ENCODE results near the gene ARCN1. TPM values are rescaled to one million over a fixed set of nuclear protein-coding genes. Genes with fewer than 3 reads are reported as not detected.

ARCN1 gene
- total RNA-seq (2014; rRNA removed; shearing (Covaris generic)) (51.0 and 55.2 TPM in 2 replicates), total RNA-seq (2022) (98.9 and 101 TPM in 2 replicates), Bru-seq, nascent RNA (percentile 88 among the genes with signal in this experiment), BruChase-seq, experiment 1, labeled RNA remaining after a 6-hour chase (percentile 89 among the genes with signal in this experiment), BruChase-seq, experiment 2, labeled RNA remaining after a 2-hour chase (percentile 97 among the genes with signal in this experiment)
- long read RNA-seq, full-length matches to known transcripts: 145 of 172 reads
- long read RNA-seq, partial matches to known transcripts: 7 of 172 reads
- long read RNA-seq, other reads (novel, unspliced or antisense): 20 of 172 reads

DNA sequence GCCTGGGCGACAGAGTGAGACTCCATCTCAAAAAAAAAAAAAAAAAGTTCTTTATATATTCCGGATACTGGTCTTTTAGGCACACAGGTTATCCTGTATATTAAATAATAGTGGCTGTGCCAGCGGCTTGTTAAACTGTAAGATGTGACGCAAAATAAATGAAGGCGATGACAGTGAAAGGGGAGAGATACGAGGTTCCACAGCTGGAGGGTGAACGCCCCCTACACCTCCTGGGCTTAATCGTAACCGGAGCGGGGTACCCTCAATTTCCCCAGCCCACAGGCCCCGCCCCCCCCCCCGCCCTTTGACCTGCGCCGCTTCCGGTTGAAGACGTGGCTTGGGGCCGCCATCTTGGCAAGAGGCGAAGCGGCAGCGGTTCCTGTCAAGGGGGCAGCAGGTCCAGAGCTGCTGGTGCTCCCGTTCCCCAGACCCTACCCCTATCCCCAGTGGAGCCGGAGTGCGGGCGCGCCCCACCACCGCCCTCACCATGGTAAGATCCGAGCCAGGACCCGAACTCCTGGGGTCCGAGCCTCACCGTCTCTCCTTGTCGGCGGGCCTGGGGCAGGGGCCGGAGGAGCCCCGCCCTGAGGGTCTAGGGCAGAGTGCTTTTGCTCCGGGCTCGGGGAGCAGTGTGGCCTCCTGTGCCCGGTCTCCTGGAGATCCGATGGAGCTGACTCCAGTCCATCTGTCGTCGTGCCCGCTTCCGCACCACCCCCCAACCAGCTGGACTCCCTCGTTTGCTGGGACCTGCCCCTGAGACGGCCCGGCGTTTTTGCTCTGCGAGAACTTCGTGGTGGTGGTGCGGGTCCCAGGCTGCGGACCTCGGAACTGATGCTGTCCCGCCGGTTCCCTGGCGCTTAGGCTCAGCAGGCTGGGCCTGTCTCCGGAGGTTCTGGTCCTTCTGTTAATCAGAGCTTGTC lies at the start of gene ARCN1:
Gene ARCN1 (plus strand): TSS at position 349 of the 920 bp plus-strand sequence. CDS start 139 bp downstream, at position 488.
- BruUV-seq (replicated peaks): no TSS peak
- ChIA-PET POLR2A (interaction anchor here (0.5 to 1.7 kb wide), 10 partner anchors 11 to 556 kb away, joined by 3 to 6 read pairs (median 4); no protein-coding TSS in a partner anchor), CTCF (ENCODE audit: unreplicated experiment) (no interaction called here)
- H3K79me2 ChIP-seq (ENCODE audit: insufficient read depth, low read depth, low read length): peaks cover 58% of the 10 kb centered on the region
- TF ChIP-seq, protein P1, sequence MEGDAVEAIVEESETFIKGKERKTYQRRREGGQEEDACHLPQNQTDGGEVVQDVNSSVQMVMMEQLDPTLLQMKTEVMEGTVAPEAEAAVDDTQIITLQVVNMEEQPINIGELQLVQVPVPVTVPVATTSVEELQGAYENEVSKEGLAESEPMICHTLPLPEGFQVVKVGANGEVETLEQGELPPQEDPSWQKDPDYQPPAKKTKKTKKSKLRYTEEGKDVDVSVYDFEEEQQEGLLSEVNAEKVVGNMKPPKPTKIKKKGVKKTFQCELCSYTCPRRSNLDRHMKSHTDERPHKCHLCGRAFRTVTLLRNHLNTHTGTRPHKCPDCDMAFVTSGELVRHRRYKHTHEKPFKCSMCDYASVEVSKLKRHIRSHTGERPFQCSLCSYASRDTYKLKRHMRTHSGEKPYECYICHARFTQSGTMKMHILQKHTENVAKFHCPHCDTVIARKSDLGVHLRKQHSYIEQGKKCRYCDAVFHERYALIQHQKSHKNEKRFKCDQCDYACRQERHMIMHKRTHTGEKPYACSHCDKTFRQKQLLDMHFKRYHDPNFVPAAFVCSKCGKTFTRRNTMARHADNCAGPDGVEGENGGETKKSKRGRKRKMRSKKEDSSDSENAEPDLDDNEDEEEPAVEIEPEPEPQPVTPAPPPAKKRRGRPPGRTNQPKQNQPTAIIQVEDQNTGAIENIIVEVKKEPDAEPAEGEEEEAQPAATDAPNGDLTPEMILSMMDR (conservative IDR thresholded peaks at IDR 0.05; ENCODE audit: low read length): 0 out of 2 replicates have a peak, but pooled peaks have one; percentile 16
- TF ChIP-seq EZH2phosphoT487 (IDR thresholded peaks at IDR 0.05; ENCODE audit: borderline replicate concordance, low read depth, low read length): no peak
- H3K4me1 ChIP-seq (ENCODE audit: insufficient read depth, low read length, poor library complexity, severe bottlenecking): peaks cover 33% of the 10 kb centered on the region
- peak; percentile 90 for DNase-seq (ENCODE audit: low spot score)
- peak within 1 kb of the TSS; percentile 94 for H3K4me3 ChIP-seq (ENCODE audit: low read depth, low read length, poor library complexity, severe bottlenecking)
- H3K9me2 ChIP-seq (ENCODE audit: insufficient read depth, low read length): no peaks in the 10 kb centered on the region
- H3K36me3 ChIP-seq (ENCODE audit: insufficient read depth, low read length): peaks cover 11% of the 10 kb centered on the region; the same call in 1 of the 2 replicates
- H3K4me2 ChIP-seq (ENCODE audit: low read length): peak within 1 kb of the TSS; percentile 86
- no peaks in the 10 kb centered on the region for H3K9me3 ChIP-seq (ENCODE audit: low read length)
- H4K20me1 ChIP-seq (ENCODE audit: insufficient read depth, low read length): peaks cover 26% of the 10 kb centered on the region; the same call in 1 of the 2 replicates
- peak within 1 kb of the TSS; percentile 92 for H2AFZ ChIP-seq (ENCODE audit: low read length)
- intact Hi-C loops (cut with micrococcal nuclease; ENCODE audit: unreplicated experiment): loop anchor here (5.0 kb wide), 1 partner anchor 135 kb away; the partner anchor contains the start of gene KMT2A
- peak within 1 kb of the TSS; percentile 66 for H3K27ac ChIP-seq (ENCODE audit: low read depth, low read length, poor library complexity, severe bottlenecking)

DNA sequence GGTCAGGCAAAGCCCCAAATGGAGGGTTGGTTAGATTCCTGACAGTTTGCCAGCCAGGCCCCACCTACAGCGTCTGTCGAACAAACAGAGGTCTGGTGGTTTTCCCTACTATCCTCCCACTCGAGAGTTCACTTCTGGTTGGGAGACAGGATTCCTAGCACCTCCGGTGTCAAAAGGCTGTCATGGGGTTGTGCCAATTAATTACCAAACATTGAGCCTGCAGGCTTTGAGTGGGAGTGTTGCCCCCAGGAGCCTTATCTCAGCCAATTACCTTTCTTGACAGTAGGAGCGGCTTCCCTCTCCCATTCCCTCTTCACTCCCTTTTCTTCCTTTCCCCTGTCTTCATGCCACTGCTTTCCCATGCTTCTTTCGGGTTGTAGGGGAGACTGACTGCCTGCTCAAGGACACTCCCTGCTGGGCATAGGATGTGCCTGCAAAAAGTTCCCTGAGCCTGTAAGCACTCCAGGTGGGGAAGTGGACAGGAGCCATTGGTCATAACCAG lies 49.6 kb upstream of the ARCN1 start:
- Histone ChIP-seq H3K36me3 (ENCODE audit: insufficient read depth, low read length) (peaks cover 80% of the 10 kb centered on the region), H3K4me3 (ENCODE audit: low read depth, low read length, poor library complexity, severe bottlenecking) (no peak overlapping the region), H3K9me2 (ENCODE audit: insufficient read depth, low read length) (no peaks in the 10 kb centered on the region), H2AFZ (ENCODE audit: low read length) (no peak overlapping the region), H3K9me3 (ENCODE audit: low read length) (no peaks in the 10 kb centered on the region), H3K79me2 (ENCODE audit: insufficient read depth, low read depth, low read length) (no peaks in the 10 kb centered on the region), H3K4me1 (ENCODE audit: insufficient read depth, low read length, poor library complexity, severe bottlenecking) (no peaks in the 10 kb centered on the region), H3K4me2 (ENCODE audit: low read length) (no peak overlapping the region), H4K20me1 (ENCODE audit: insufficient read depth, low read length) (no peaks in the 10 kb centered on the region), H3K27ac (ENCODE audit: low read depth, low read length, poor library complexity, severe bottlenecking) (no peak overlapping the region)
- TF ChIP-seq EZH2phosphoT487 (IDR thresholded peaks at IDR 0.05; ENCODE audit: borderline replicate concordance, low read depth, low read length): no peak
- TF ChIP-seq, protein P1 (conservative IDR thresholded peaks at IDR 0.05; ENCODE audit: low read length): peak; percentile 58
- no peak for DNase-seq (ENCODE audit: low spot score)
- intact Hi-C loops (cut with micrococcal nuclease; ENCODE audit: unreplicated experiment): no loop called here
- ChIA-PET CTCF (ENCODE audit: unreplicated experiment) (no interaction called here), POLR2A (no interaction called here)
- BruUV-seq (replicated peaks): no TSS peak

Measured in OCI-LY7 (cell line).